ENCODE data around the gene N4BP2L2.

The N4BP2L2 gene

DNA sequence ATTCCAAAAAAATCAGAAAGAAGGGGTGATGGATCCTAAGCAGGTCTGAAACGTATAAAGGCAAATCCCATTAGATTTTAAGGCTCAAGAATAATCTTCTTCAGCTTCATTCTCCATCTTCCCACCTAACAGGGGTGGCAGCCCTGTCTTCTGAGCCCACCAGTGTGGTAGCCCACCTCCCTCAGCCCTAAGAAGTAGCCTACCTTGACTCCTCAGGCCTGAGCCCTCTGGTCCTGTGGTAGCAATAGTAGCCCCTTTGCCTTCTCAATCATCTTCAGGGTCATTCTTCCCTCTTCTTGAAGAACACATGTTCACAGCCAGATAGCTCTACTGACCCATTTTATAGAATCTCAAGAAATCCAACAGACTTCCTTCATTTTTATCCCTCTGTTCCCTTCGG is 33.7 kb downstream of the N4BP2L2 start:
- in situ Hi-C loops (cut with HindIII; ENCODE audit: low sequenced_read_pairs), result no loop called here
- no peak for DNase-seq (ENCODE audit: low read depth)
- no peak overlapping the region for H3K4me3 ChIP-seq (ENCODE audit: low read depth, low read length)
- TF ChIP-seq, protein P1, sequence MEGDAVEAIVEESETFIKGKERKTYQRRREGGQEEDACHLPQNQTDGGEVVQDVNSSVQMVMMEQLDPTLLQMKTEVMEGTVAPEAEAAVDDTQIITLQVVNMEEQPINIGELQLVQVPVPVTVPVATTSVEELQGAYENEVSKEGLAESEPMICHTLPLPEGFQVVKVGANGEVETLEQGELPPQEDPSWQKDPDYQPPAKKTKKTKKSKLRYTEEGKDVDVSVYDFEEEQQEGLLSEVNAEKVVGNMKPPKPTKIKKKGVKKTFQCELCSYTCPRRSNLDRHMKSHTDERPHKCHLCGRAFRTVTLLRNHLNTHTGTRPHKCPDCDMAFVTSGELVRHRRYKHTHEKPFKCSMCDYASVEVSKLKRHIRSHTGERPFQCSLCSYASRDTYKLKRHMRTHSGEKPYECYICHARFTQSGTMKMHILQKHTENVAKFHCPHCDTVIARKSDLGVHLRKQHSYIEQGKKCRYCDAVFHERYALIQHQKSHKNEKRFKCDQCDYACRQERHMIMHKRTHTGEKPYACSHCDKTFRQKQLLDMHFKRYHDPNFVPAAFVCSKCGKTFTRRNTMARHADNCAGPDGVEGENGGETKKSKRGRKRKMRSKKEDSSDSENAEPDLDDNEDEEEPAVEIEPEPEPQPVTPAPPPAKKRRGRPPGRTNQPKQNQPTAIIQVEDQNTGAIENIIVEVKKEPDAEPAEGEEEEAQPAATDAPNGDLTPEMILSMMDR (IDR thresholded peaks at IDR 0.05; ENCODE audit: low read depth, low read length, missing control alignments), result no peak

DNA sequence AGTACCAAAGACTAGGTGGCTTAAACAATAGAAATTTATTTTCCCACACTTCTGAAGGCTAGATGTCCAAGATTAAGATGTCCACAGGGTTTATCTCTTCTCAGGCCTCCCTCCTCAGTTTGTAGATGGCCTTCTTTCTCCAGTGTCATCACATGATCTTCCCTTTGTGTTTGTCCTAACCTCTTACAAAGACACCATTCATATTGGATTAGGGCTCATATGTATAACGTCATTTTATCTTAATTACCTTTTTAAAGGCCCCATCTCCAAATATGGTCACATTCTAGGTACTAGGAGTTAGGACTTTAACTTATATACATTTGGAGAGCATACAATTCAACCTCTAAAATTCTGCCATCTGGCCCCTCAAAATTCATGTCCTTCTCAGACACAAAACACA is 34.3 kb downstream of the N4BP2L2 start:
- in situ Hi-C loops (cut with HindIII; ENCODE audit: low sequenced_read_pairs), result no loop called here
- DNase-seq (ENCODE audit: low read depth), result no peak
- TF ChIP-seq, protein P1 (IDR thresholded peaks at IDR 0.05; ENCODE audit: low read depth, low read length, missing control alignments), result no peak
- H3K4me3 ChIP-seq (ENCODE audit: low read depth, low read length), result no peak overlapping the region

DNA sequence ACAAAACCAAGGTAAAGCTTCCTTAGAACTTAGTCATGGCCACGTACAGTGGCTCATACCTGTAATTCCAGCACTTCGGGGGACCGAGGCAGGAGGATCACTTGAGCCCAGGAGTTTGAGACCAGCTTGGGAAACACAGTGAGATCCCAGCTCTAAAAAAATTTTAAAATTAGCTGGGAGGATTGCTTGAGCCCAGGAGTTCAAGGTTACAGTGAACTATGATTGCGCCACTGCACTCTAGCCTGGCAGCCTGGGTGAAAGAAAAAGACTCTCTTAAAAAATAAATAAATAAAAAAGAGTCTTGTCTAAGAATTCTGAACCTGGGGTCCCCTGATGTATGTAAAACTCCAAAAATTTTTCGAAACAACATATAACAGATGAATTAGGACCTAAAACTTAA is 34.9 kb downstream of the N4BP2L2 start:
- no peak for DNase-seq (ENCODE audit: low read depth)
- TF ChIP-seq, protein P1 (IDR thresholded peaks at IDR 0.05; ENCODE audit: low read depth, low read length, missing control alignments), result no peak
- H3K4me3 ChIP-seq (ENCODE audit: low read depth, low read length), result no peak overlapping the region
- in situ Hi-C loops (cut with HindIII; ENCODE audit: low sequenced_read_pairs), result no loop called here

DNA sequence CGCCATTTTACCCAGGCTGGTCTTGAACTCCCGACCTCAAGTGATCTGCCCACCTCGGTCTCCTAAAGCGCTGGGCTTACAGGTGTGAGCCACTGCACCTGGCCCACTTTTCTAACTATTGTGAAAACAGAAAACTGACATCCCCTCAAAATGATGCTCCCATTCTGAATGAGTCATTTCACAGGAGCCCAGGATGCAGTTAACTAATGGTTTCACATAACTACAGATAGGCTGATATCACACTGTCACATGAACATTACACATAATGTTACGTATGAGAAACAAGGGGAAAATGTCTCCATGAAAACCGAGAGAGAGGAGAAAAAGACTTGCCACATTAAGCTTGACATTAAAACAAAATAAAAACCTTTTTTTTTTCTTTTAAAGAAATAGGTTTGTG is 37.5 kb downstream of the N4BP2L2 start:
- in situ Hi-C loops (cut with HindIII; ENCODE audit: low sequenced_read_pairs), result no loop called here
- DNase-seq (ENCODE audit: low read depth), result no peak
- TF ChIP-seq, protein P1 (IDR thresholded peaks at IDR 0.05; ENCODE audit: low read depth, low read length, missing control alignments), result no peak
- H3K4me3 ChIP-seq (ENCODE audit: low read depth, low read length), result no peak overlapping the region

DNA sequence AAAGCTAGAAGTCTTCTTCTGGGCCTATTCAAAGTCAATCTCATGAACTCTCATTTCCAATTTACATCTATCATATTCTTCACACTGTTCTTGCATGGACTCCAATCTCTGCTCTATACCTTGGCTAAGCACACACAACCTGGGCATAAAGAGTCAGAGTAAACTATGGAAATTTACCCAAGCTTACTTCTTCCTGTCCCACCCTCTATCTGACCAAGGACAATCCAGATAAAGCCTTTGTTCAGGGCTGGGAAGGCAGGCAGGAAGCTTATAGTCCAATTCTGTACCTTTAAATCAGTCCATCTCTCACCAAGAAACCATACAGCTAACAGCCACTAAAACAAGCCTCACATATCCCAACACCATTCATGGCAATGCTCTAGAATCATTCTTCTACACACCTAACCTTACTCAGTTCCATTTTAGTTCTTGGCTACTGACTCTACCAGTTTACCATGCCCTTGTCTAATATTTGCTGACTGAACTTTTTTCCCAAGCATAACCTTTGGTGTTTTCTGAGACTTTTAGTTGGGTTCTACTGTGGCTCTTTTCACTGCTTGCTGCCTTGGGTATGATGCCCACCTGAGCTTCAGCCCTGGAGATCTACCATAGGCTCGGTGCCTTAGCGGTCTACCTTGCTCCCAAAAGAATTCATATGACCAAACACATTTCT is 38.9 kb downstream of the N4BP2L2 start:
- TF ChIP-seq, protein P1 (IDR thresholded peaks at IDR 0.05; ENCODE audit: low read depth, low read length, missing control alignments), result no peak

DNA sequence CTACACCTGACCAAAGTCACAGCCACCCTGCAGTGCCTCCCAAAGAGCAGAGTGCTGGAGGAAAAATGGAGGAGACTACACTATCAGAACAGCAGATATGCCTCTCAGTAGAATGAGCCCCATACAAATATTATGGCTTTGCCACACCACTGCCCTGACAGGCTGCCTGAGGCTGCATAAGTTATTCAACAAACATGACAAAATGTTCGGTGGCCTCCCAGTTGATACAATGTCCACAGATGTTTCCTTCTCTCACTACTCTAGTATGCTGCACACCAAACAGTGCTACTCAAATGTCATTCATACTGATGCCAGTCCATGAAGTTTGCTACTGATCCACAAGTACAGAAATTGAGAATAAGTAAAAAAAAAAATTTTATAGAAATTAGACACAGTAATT is 41.0 kb downstream of the N4BP2L2 start:
- DNase-seq (ENCODE audit: low read depth), result no peak
- in situ Hi-C loops (cut with HindIII; ENCODE audit: low sequenced_read_pairs), result no loop called here
- no peak overlapping the region for H3K4me3 ChIP-seq (ENCODE audit: low read depth, low read length)
- TF ChIP-seq, protein P1 (IDR thresholded peaks at IDR 0.05; ENCODE audit: low read depth, low read length, missing control alignments), result no peak

More for the DNA sequence above, 38.9 kb downstream of the N4BP2L2 start:
- in situ Hi-C loops (cut with HindIII; ENCODE audit: low sequenced_read_pairs), result no loop called here
- DNase-seq (ENCODE audit: low read depth), result no peak
- H3K4me3 ChIP-seq (ENCODE audit: low read depth, low read length), result no peak overlapping the region
